ENCODE data around the gene ELFN2.

The ELFN2 gene

GRCh38 chr22:37427711-37428635, 694 bp upstream of the ELFN2 start:
- no peak for DNase-seq (ENCODE audit: low spot score)

GRCh38 chr22:37426706-37427134, 559 bp downstream of the ELFN2 start:
- DNase-seq (ENCODE audit: low spot score): no peak

GRCh38 chr22:37425800-37426705, 1.2 kb downstream of the ELFN2 start:
- DNase-seq (ENCODE audit: low spot score): no peak

- DNase-seq (ENCODE audit: low spot score): no peak
Measured at GRCh38 chr22:37425369-37425768, 1.9 kb downstream of the ELFN2 start.

- DNase-seq (ENCODE audit: low spot score): no peak
Measured at GRCh38 chr22:37423283-37423682, 4.0 kb downstream of the ELFN2 start.

- no peak for DNase-seq (ENCODE audit: low spot score)
Measured at GRCh38 chr22:37421468-37421877, 5.8 kb downstream of the ELFN2 start.

- no peak for DNase-seq (ENCODE audit: low spot score)
Measured at GRCh38 chr22:37420686-37421467, 6.4 kb downstream of the ELFN2 start.

- DNase-seq (ENCODE audit: low spot score): no peak
Measured at GRCh38 chr22:37419969-37420685, 7.2 kb downstream of the ELFN2 start.

GRCh38 chr22:37419370-37419968, 7.8 kb downstream of the ELFN2 start:
- no peak for DNase-seq (ENCODE audit: low spot score)

- no peak for DNase-seq (ENCODE audit: low spot score)
Measured at GRCh38 chr22:37418627-37419369, 8.5 kb downstream of the ELFN2 start.

- DNase-seq (ENCODE audit: low spot score): no peak
Measured at GRCh38 chr22:37417677-37418348, 9.5 kb downstream of the ELFN2 start.

- no peak for DNase-seq (ENCODE audit: low spot score)
Measured at GRCh38 chr22:37417264-37417663, 10.0 kb downstream of the ELFN2 start.

GRCh38 chr22:37416827-37417226, 10.5 kb downstream of the ELFN2 start:
- DNase-seq (ENCODE audit: low spot score): no peak

- no peak for DNase-seq (ENCODE audit: low spot score)
Measured at GRCh38 chr22:37416389-37416788, 10.9 kb downstream of the ELFN2 start.

GRCh38 chr22:37415210-37415609, 12.1 kb downstream of the ELFN2 start:
- DNase-seq (ENCODE audit: low spot score): no peak

GRCh38 chr22:37414288-37414687, 13.0 kb downstream of the ELFN2 start:
- DNase-seq (ENCODE audit: low spot score): no peak

- no peak for DNase-seq (ENCODE audit: low spot score)
Measured at GRCh38 chr22:37413546-37413945, 13.7 kb downstream of the ELFN2 start.

- no peak for DNase-seq (ENCODE audit: low spot score)
Measured at GRCh38 chr22:37412495-37413250, 14.6 kb downstream of the ELFN2 start.

- DNase-seq (ENCODE audit: low spot score): no peak
Measured at GRCh38 chr22:37411655-37412054, 15.6 kb downstream of the ELFN2 start.

All from hematopoietic multipotent progenitor cell treated with erythropoietin and hydrocortisone succinate and interleukin-3 and kit ligand, for 17 days (in vitro differentiated cells).